Measurements from ENCODE around the gene NCOA1. TPM values are rescaled to one million over a fixed set of nuclear protein-coding genes. Genes with fewer than 3 reads are reported as not detected.

NCOA1 gene
- total RNA-seq, 2 experiments from 2014 or later: 6.1 to 12.1 TPM

- Histone ChIP-seq H4K20me1 (ENCODE audit: insufficient read depth, low read length) (no peaks in the 10 kb centered on the region), H3K4me1 (ENCODE audit: insufficient read depth, low read length, poor library complexity, severe bottlenecking) (no peaks in the 10 kb centered on the region), H3K79me2 (ENCODE audit: insufficient read depth, low read depth, low read length) (no peaks in the 10 kb centered on the region), H3K36me3 (ENCODE audit: insufficient read depth, low read length) (no peaks in the 10 kb centered on the region), H2AFZ (ENCODE audit: low read length) (no peak overlapping the region), H3K4me3 (ENCODE audit: low read depth, low read length, poor library complexity, severe bottlenecking) (no peak overlapping the region), H3K4me2 (ENCODE audit: low read length) (no peak overlapping the region), H3K9me2 (ENCODE audit: insufficient read depth, low read length) (no peaks in the 10 kb centered on the region), H3K9me3 (ENCODE audit: low read length) (no peaks in the 10 kb centered on the region), H3K27ac (ENCODE audit: low read depth, low read length, poor library complexity, severe bottlenecking) (no peak overlapping the region)
- ChIA-PET POLR2A (no interaction called here), CTCF (ENCODE audit: unreplicated experiment) (no interaction called here)
- intact Hi-C loops (cut with micrococcal nuclease; ENCODE audit: unreplicated experiment): no loop called here
- TF ChIP-seq, protein P1, sequence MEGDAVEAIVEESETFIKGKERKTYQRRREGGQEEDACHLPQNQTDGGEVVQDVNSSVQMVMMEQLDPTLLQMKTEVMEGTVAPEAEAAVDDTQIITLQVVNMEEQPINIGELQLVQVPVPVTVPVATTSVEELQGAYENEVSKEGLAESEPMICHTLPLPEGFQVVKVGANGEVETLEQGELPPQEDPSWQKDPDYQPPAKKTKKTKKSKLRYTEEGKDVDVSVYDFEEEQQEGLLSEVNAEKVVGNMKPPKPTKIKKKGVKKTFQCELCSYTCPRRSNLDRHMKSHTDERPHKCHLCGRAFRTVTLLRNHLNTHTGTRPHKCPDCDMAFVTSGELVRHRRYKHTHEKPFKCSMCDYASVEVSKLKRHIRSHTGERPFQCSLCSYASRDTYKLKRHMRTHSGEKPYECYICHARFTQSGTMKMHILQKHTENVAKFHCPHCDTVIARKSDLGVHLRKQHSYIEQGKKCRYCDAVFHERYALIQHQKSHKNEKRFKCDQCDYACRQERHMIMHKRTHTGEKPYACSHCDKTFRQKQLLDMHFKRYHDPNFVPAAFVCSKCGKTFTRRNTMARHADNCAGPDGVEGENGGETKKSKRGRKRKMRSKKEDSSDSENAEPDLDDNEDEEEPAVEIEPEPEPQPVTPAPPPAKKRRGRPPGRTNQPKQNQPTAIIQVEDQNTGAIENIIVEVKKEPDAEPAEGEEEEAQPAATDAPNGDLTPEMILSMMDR (conservative IDR thresholded peaks at IDR 0.05; ENCODE audit: low read length): no peak
- TF ChIP-seq EZH2phosphoT487 (IDR thresholded peaks at IDR 0.05; ENCODE audit: borderline replicate concordance, low read depth, low read length): no peak
- no peak for DNase-seq (ENCODE audit: low spot score)
- no TSS peak for BruUV-seq (replicated peaks)
Measured at GRCh38 chr2:24734741-24735140, 243.7 kb downstream of the NCOA1 start.

- DNase-seq (ENCODE audit: low spot score): no peak
- H3K36me3 ChIP-seq (ENCODE audit: insufficient read depth, low read length): no peaks in the 10 kb centered on the region
- no peaks in the 10 kb centered on the region for H3K79me2 ChIP-seq (ENCODE audit: insufficient read depth, low read depth, low read length)
- ChIA-PET POLR2A (interaction anchor here (0.6 to 1.6 kb wide), 4 partner anchors 14 to 877 kb away, joined by 3 to 7 read pairs (median 4); no protein-coding TSS in a partner anchor), CTCF (ENCODE audit: unreplicated experiment) (no interaction called here)
- H3K4me1 ChIP-seq (ENCODE audit: insufficient read depth, low read length, poor library complexity, severe bottlenecking): no peaks in the 10 kb centered on the region
- no peaks in the 10 kb centered on the region for H4K20me1 ChIP-seq (ENCODE audit: insufficient read depth, low read length)
- no peaks in the 10 kb centered on the region for H3K9me2 ChIP-seq (ENCODE audit: insufficient read depth, low read length)
- intact Hi-C loops (cut with micrococcal nuclease; ENCODE audit: unreplicated experiment): no loop called here
- H3K27ac ChIP-seq (ENCODE audit: low read depth, low read length, poor library complexity, severe bottlenecking): no peak overlapping the region
- H3K4me3 ChIP-seq (ENCODE audit: low read depth, low read length, poor library complexity, severe bottlenecking): no peak overlapping the region
- H3K4me2 ChIP-seq (ENCODE audit: low read length): no peak overlapping the region
- TF ChIP-seq, protein P1 (conservative IDR thresholded peaks at IDR 0.05; ENCODE audit: low read length): no peak
- TF ChIP-seq EZH2phosphoT487 (IDR thresholded peaks at IDR 0.05; ENCODE audit: borderline replicate concordance, low read depth, low read length): no peak
- no TSS peak for BruUV-seq (replicated peaks)
- H2AFZ ChIP-seq (ENCODE audit: low read length): no peak overlapping the region
- H3K9me3 ChIP-seq (ENCODE audit: low read length): no peaks in the 10 kb centered on the region
Measured at GRCh38 chr2:24739354-24740025, 248.4 kb downstream of the NCOA1 start.

- no peaks in the 10 kb centered on the region for H3K9me3 ChIP-seq (ENCODE audit: low read length)
- POLR2A ChIA-PET: interaction anchor here (0.6 to 1.6 kb wide), 3 partner anchors 21 to 479 kb away, joined by 4 to 5 read pairs (median 4); no protein-coding TSS in a partner anchor
Measured at GRCh38 chr2:24740142-24740541, 249.1 kb downstream of the NCOA1 start.

More at GRCh38 chr2:24740142-24740541, 249.1 kb downstream of the NCOA1 start:
- no peak overlapping the region for H2AFZ ChIP-seq (ENCODE audit: low read length)
- no peaks in the 10 kb centered on the region for H4K20me1 ChIP-seq (ENCODE audit: insufficient read depth, low read length)
- CTCF ChIA-PET (ENCODE audit: unreplicated experiment): no interaction called here
- no peaks in the 10 kb centered on the region for H3K9me2 ChIP-seq (ENCODE audit: insufficient read depth, low read length)
- no peak for DNase-seq (ENCODE audit: low spot score)
- no TSS peak for BruUV-seq (replicated peaks)
- H3K4me1 ChIP-seq (ENCODE audit: insufficient read depth, low read length, poor library complexity, severe bottlenecking): no peaks in the 10 kb centered on the region
- H3K4me2 ChIP-seq (ENCODE audit: low read length): no peak overlapping the region
- H3K27ac ChIP-seq (ENCODE audit: low read depth, low read length, poor library complexity, severe bottlenecking): no peak overlapping the region
- no peaks in the 10 kb centered on the region for H3K79me2 ChIP-seq (ENCODE audit: insufficient read depth, low read depth, low read length)
- H3K36me3 ChIP-seq (ENCODE audit: insufficient read depth, low read length): no peaks in the 10 kb centered on the region
- TF ChIP-seq, protein P1 (conservative IDR thresholded peaks at IDR 0.05; ENCODE audit: low read length): no peak
- no peak for TF ChIP-seq EZH2phosphoT487 (IDR thresholded peaks at IDR 0.05; ENCODE audit: borderline replicate concordance, low read depth, low read length)
- no peak overlapping the region for H3K4me3 ChIP-seq (ENCODE audit: low read depth, low read length, poor library complexity, severe bottlenecking)
- intact Hi-C loops (cut with micrococcal nuclease; ENCODE audit: unreplicated experiment): no loop called here

Measured in OCI-LY7 (cell line).